ENCODE data around the gene CEP120. TPM values are rescaled to one million over a fixed set of nuclear protein-coding genes. Genes with fewer than 3 reads are reported as not detected.

Gene CEP120
- total and polyA plus RNA-seq, 12 donors, result 4.2 to 36.8 (median 19.1) TPM

- intact Hi-C loops (cut with DNase I), result no loop called here
- WGBS, 4 donors, result 94 to 100% (median 97%) methylated on average over 1 of the region's 1 CpG
- Histone ChIP-seq H3K36me3 (replicated peaks in 1 of 2) (peaks cover 0 to 15% of the 10 kb centered on the region in 2 donors), H3K9me3 (replicated peaks in 1 of 3) (no peaks in the 10 kb centered on the region), H3K27me3 (no peaks in the 10 kb centered on the region), H3K4me1 (replicated peaks in 1 of 2) (no peaks in the 10 kb centered on the region), H3K27ac (no peak overlapping the region), H3K4me3 (no peak overlapping the region)
- no peak for DNase-seq
- TF ChIP-seq POLR2A (IDR thresholded peaks at IDR 0.05) (no peak), CTCF (IDR thresholded peaks at IDR 0.05) (no peak)
Observed at GRCh38 chr5:123398058-123398733, 25.0 kb downstream of the CEP120 start.

- DNase-seq, result no peak
- Histone ChIP-seq H3K4me1 (replicated peaks in 1 of 2) (no peaks in the 10 kb centered on the region), H3K27me3 (no peaks in the 10 kb centered on the region), H3K9me3 (replicated peaks in 1 of 3) (no peaks in the 10 kb centered on the region), H3K27ac (no peak overlapping the region), H3K36me3 (replicated peaks in 1 of 2) (peaks cover 0 to 15% of the 10 kb centered on the region in 2 donors), H3K4me3 (no peak overlapping the region)
- TF ChIP-seq CTCF (IDR thresholded peaks at IDR 0.05) (no peak), POLR2A (IDR thresholded peaks at IDR 0.05) (no peak)
- intact Hi-C loops (cut with DNase I), result no loop called here
- WGBS, 4 donors, result 90 to 96% (median 94%) methylated on average over 3 of the region's 3 CpGs
Observed at GRCh38 chr5:123397538-123397937, 25.7 kb downstream of the CEP120 start.

- Histone ChIP-seq H3K27ac (no peak overlapping the region), H3K4me1 (replicated peaks in 1 of 2) (no peaks in the 10 kb centered on the region), H3K9me3 (replicated peaks in 1 of 3) (no peaks in the 10 kb centered on the region), H3K27me3 (no peaks in the 10 kb centered on the region), H3K4me3 (no peak overlapping the region), H3K36me3 (replicated peaks in 1 of 2) (peaks cover 0 to 24% of the 10 kb centered on the region in 2 donors)
- 82 to 94% (median 90%) methylated on average over 1 of the region's 1 CpG for WGBS, 4 donors
- DNase-seq, result no peak
- TF ChIP-seq POLR2A (IDR thresholded peaks at IDR 0.05) (no peak), CTCF (IDR thresholded peaks at IDR 0.05) (no peak)
- intact Hi-C loops (cut with DNase I), result no loop called here
Observed at GRCh38 chr5:123391009-123391408, 32.2 kb downstream of the CEP120 start.

GRCh38 chr5:123389794-123390193 lies 33.4 kb downstream of the CEP120 start:
- Histone ChIP-seq H3K9me3 (replicated peaks in 1 of 3) (no peaks in the 10 kb centered on the region), H3K27ac (no peak overlapping the region), H3K4me1 (replicated peaks in 1 of 2) (no peaks in the 10 kb centered on the region), H3K36me3 (replicated peaks in 1 of 2) (peaks cover 0 to 24% of the 10 kb centered on the region in 2 donors), H3K27me3 (no peaks in the 10 kb centered on the region), H3K4me3 (no peak overlapping the region)
- TF ChIP-seq POLR2A (IDR thresholded peaks at IDR 0.05), result no peak
- no peak for TF ChIP-seq CTCF (IDR thresholded peaks at IDR 0.05)
- intact Hi-C loops (cut with DNase I), result no loop called here
- no peak for DNase-seq

Data from adrenal gland (tissue), 12 donors.